ENCODE results near the gene TRPM8.

DNA sequence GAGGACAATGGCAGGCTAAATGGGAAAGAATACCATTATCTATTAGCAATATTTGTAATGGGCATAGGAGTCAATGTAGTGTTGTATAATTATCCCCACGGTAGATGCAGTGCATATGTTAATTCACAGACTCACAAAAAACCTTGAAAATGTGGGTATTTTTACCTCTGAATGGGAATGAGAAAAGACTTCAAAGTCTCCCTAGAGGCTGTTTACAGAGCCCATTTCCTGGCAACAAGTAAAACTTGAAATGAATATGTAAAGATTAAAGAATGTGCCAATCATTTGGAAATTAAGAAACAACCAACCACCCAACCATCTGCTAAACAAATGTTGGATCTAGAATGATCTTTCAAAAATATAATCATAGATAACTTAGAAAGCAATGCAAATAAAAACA, 27.1 kb downstream of the TRPM8 start:
- TF ChIP-seq, protein P1, sequence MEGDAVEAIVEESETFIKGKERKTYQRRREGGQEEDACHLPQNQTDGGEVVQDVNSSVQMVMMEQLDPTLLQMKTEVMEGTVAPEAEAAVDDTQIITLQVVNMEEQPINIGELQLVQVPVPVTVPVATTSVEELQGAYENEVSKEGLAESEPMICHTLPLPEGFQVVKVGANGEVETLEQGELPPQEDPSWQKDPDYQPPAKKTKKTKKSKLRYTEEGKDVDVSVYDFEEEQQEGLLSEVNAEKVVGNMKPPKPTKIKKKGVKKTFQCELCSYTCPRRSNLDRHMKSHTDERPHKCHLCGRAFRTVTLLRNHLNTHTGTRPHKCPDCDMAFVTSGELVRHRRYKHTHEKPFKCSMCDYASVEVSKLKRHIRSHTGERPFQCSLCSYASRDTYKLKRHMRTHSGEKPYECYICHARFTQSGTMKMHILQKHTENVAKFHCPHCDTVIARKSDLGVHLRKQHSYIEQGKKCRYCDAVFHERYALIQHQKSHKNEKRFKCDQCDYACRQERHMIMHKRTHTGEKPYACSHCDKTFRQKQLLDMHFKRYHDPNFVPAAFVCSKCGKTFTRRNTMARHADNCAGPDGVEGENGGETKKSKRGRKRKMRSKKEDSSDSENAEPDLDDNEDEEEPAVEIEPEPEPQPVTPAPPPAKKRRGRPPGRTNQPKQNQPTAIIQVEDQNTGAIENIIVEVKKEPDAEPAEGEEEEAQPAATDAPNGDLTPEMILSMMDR (IDR thresholded peaks at IDR 0.05): no peak
- TF ChIP-seq POLR2A (IDR thresholded peaks at IDR 0.05): no peak
- no peak for TF ChIP-seq POLR2AphosphoS5 (IDR thresholded peaks at IDR 0.05)

Data from suprapubic skin (tissue), 4 donors.